Measurements from ENCODE around the gene SERPINA10. TPM values are rescaled to one million over a fixed set of nuclear protein-coding genes. Genes with fewer than 3 reads are reported as not detected.
"Not testable (repeated sequence)": the region's sequence is repeated elsewhere in the genome, so short reads cannot be mapped to it uniquely, and the experiment has no call there.

Gene SERPINA10
- total RNA-seq, 5 donors from 2014 or later (not counting 1 experiment from before 2014, with no cell fraction given), result 0.15 TPM; not detected in 4

GRCh38 chr14:94288610-94289465 lies 4.2 kb downstream of the SERPINA10 start:
- Histone ChIP-seq H3K4me3 (ENCODE audit: control insufficient read depth in 1 of 2, extremely low read depth in 1 of 2, low read length in 1 of 2) (no peak overlapping the region), H3K36me3 (ENCODE audit: control insufficient read depth in 2 of 2, extremely low read depth in 1 of 2, insufficient read depth in 1 of 2, low read length in 1 of 2) (no peaks in the 10 kb centered on the region), H3K9me3 (no peaks in the 10 kb centered on the region), H3K27ac (ENCODE audit: low read length) (no peak overlapping the region), H3K27me3 (replicated peaks in 1 of 2; ENCODE audit: control insufficient read depth in 2 of 2, extremely low read depth in 1 of 2, insufficient read depth in 2 of 2, low read length in 1 of 2) (peaks cover 0 to 16% of the 10 kb centered on the region in 2 experiments), H3K4me1 (ENCODE audit: control insufficient read depth in 1 of 2, extremely low read depth in 1 of 2, insufficient read depth in 2 of 2, low read length in 2 of 2) (no peaks in the 10 kb centered on the region)
- POLR2A ChIA-PET, result no interaction called here
- Mint-ChIP-seq H3K4me1 (no peaks in the 10 kb centered on the region), H3K27ac (no peak overlapping the region), H3K36me3 (no peaks in the 10 kb centered on the region), H3K27me3 (peaks cover 0 to 6% of the 10 kb centered on the region in 2 donors), H3K4me3 (no peak overlapping the region), H3K9me3 (no peaks in the 10 kb centered on the region)
- WGBS (ENCODE audit: insufficient coverage), result 75% methylated on average over 11 of the region's 14 CpGs
- ATAC-seq (replicated peaks in 1 of 4) (no peak), DNase-seq (no peak)
- CTCF ChIA-PET, result no interaction called here

GRCh38 chr14:94285158-94285557 lies 7.9 kb downstream of the SERPINA10 start:
- CTCF ChIA-PET, result no interaction called here
- no peaks in the 10 kb centered on the region for H3K9me3 Mint-ChIP-seq
- no peak overlapping the region for H3K27ac ChIP-seq (ENCODE audit: low read length)
- no peak for ATAC-seq (replicated peaks in 1 of 4)
- H3K27me3 ChIP-seq (replicated peaks in 1 of 2; ENCODE audit: control insufficient read depth in 2 of 2, extremely low read depth in 1 of 2, insufficient read depth in 2 of 2, low read length in 1 of 2), result no peaks in the 10 kb centered on the region
- no peaks in the 10 kb centered on the region for H3K9me3 ChIP-seq
- H3K4me1 ChIP-seq (ENCODE audit: control insufficient read depth in 1 of 2, extremely low read depth in 1 of 2, insufficient read depth in 2 of 2, low read length in 2 of 2), result no peaks in the 10 kb centered on the region
- H3K4me3 Mint-ChIP-seq, result no peak overlapping the region
- POLR2A ChIA-PET, result no interaction called here
- H3K4me3 ChIP-seq (ENCODE audit: control insufficient read depth in 1 of 2, extremely low read depth in 1 of 2, low read length in 1 of 2), result no peak overlapping the region
- H3K27ac Mint-ChIP-seq, result no peak overlapping the region
- H3K36me3 Mint-ChIP-seq, result no peaks in the 10 kb centered on the region
- no peaks in the 10 kb centered on the region for H3K36me3 ChIP-seq (ENCODE audit: control insufficient read depth in 2 of 2, extremely low read depth in 1 of 2, insufficient read depth in 1 of 2, low read length in 1 of 2)
- H3K27me3 Mint-ChIP-seq, result peaks cover 4 to 6% of the 10 kb centered on the region in 2 donors
- DNase-seq, result no peak
- H3K4me1 Mint-ChIP-seq, result no peaks in the 10 kb centered on the region

- DNase-seq, result no peak
- Mint-ChIP-seq H3K27ac (no peak overlapping the region), H3K4me3 (no peak overlapping the region), H3K36me3 (no peaks in the 10 kb centered on the region), H3K4me1 (no peaks in the 10 kb centered on the region), H3K27me3 (peaks cover 4 to 6% of the 10 kb centered on the region in 2 donors), H3K9me3 (no peaks in the 10 kb centered on the region)
- CTCF ChIA-PET, result no interaction called here
- H3K27ac ChIP-seq (ENCODE audit: low read length), result no peak overlapping the region
- WGBS (ENCODE audit: insufficient coverage), result 80% methylated on average over 1 of the region's 2 CpGs
- no peak overlapping the region for H3K4me3 ChIP-seq (ENCODE audit: control insufficient read depth in 1 of 2, extremely low read depth in 1 of 2, low read length in 1 of 2)
- no peaks in the 10 kb centered on the region for H3K9me3 ChIP-seq
- ATAC-seq (replicated peaks in 1 of 4), result no peak
- no peaks in the 10 kb centered on the region for H3K27me3 ChIP-seq (replicated peaks in 1 of 2; ENCODE audit: control insufficient read depth in 2 of 2, extremely low read depth in 1 of 2, insufficient read depth in 2 of 2, low read length in 1 of 2)
- H3K36me3 ChIP-seq (ENCODE audit: control insufficient read depth in 2 of 2, extremely low read depth in 1 of 2, insufficient read depth in 1 of 2, low read length in 1 of 2), result no peaks in the 10 kb centered on the region
- no peaks in the 10 kb centered on the region for H3K4me1 ChIP-seq (ENCODE audit: control insufficient read depth in 1 of 2, extremely low read depth in 1 of 2, insufficient read depth in 2 of 2, low read length in 2 of 2)
- POLR2A ChIA-PET, result no interaction called here
Measured at GRCh38 chr14:94284221-94284620, 8.8 kb downstream of the SERPINA10 start.

- Histone ChIP-seq H3K27ac (ENCODE audit: low read length) (no peak overlapping the region), H3K27me3 (replicated peaks in 1 of 2; ENCODE audit: control insufficient read depth in 2 of 2, extremely low read depth in 1 of 2, insufficient read depth in 2 of 2, low read length in 1 of 2) (peaks cover 0 to 2% of the 10 kb centered on the region in 2 experiments), H3K4me3 (ENCODE audit: control insufficient read depth in 1 of 2, extremely low read depth in 1 of 2, low read length in 1 of 2) (no peak overlapping the region), H3K36me3 (ENCODE audit: control insufficient read depth in 2 of 2, extremely low read depth in 1 of 2, insufficient read depth in 1 of 2, low read length in 1 of 2) (no peaks in the 10 kb centered on the region), H3K4me1 (ENCODE audit: control insufficient read depth in 1 of 2, extremely low read depth in 1 of 2, insufficient read depth in 2 of 2, low read length in 2 of 2) (no peaks in the 10 kb centered on the region), H3K9me3 (no peaks in the 10 kb centered on the region)
- Mint-ChIP-seq H3K4me3 (no peak overlapping the region), H3K27ac (no peak overlapping the region), H3K27me3 (peaks cover 4 to 6% of the 10 kb centered on the region in 2 donors), H3K9me3 (no peaks in the 10 kb centered on the region), H3K4me1 (no peaks in the 10 kb centered on the region), H3K36me3 (no peaks in the 10 kb centered on the region)
- DNase-seq (no peak), ATAC-seq (replicated peaks in 1 of 4) (no peak)
- CTCF ChIA-PET, result no interaction called here
- no CpG with 5 or more reads among the region's 2 CpGs for WGBS (ENCODE audit: insufficient coverage)
- POLR2A ChIA-PET, result no interaction called here
Measured at GRCh38 chr14:94282991-94283723, 9.9 kb downstream of the SERPINA10 start.

- Histone ChIP-seq H3K36me3 (ENCODE audit: control insufficient read depth in 2 of 2, extremely low read depth in 1 of 2, insufficient read depth in 1 of 2, low read length in 1 of 2) (no peaks in the 10 kb centered on the region), H3K27me3 (replicated peaks in 1 of 2; ENCODE audit: control insufficient read depth in 2 of 2, extremely low read depth in 1 of 2, insufficient read depth in 2 of 2, low read length in 1 of 2) (peaks cover 0 to 2% of the 10 kb centered on the region in 2 experiments), H3K27ac (ENCODE audit: low read length) (no peak overlapping the region), H3K9me3 (no peaks in the 10 kb centered on the region), H3K4me3 (ENCODE audit: control insufficient read depth in 1 of 2, extremely low read depth in 1 of 2, low read length in 1 of 2) (no peak overlapping the region), H3K4me1 (ENCODE audit: control insufficient read depth in 1 of 2, extremely low read depth in 1 of 2, insufficient read depth in 2 of 2, low read length in 2 of 2) (no peaks in the 10 kb centered on the region)
- CTCF ChIA-PET, result no interaction called here
- ATAC-seq (replicated peaks in 1 of 4) (no peak), DNase-seq (no peak)
- Mint-ChIP-seq H3K9me3 (no peaks in the 10 kb centered on the region), H3K4me1 (no peaks in the 10 kb centered on the region), H3K4me3 (no peak overlapping the region), H3K27me3 (peaks cover 4% of the 10 kb centered on the region in 2 donors), H3K27ac (no peak overlapping the region), H3K36me3 (no peaks in the 10 kb centered on the region)
- 75% methylated on average over 2 of the region's 2 CpGs for WGBS (ENCODE audit: insufficient coverage)
- POLR2A ChIA-PET, result no interaction called here
Measured at GRCh38 chr14:94278731-94279130, 14.3 kb downstream of the SERPINA10 start.

- H3K27me3 Mint-ChIP-seq; H3K4me3 ChIP-seq (ENCODE audit: control insufficient read depth in 1 of 2, extremely low read depth in 1 of 2, low read length in 1 of 2); H3K4me3 Mint-ChIP-seq; H3K4me1 ChIP-seq (ENCODE audit: control insufficient read depth in 1 of 2, extremely low read depth in 1 of 2, insufficient read depth in 2 of 2, low read length in 2 of 2); H3K27ac ChIP-seq (ENCODE audit: low read length); H3K36me3 Mint-ChIP-seq; H3K27ac Mint-ChIP-seq; H3K9me3 ChIP-seq; ATAC-seq (replicated peaks in 1 of 4); DNase-seq; H3K9me3 Mint-ChIP-seq; H3K36me3 ChIP-seq (ENCODE audit: control insufficient read depth in 2 of 2, extremely low read depth in 1 of 2, insufficient read depth in 1 of 2, low read length in 1 of 2); POLR2A ChIA-PET; H3K4me1 Mint-ChIP-seq; H3K27me3 ChIP-seq (replicated peaks in 1 of 2; ENCODE audit: control insufficient read depth in 2 of 2, extremely low read depth in 1 of 2, insufficient read depth in 2 of 2, low read length in 1 of 2); CTCF ChIA-PET: not testable (repeated sequence)
- WGBS (ENCODE audit: insufficient coverage), result 86% methylated on average over 10 of the region's 11 CpGs
Measured at GRCh38 chr14:94276898-94277561, 16.0 kb downstream of the SERPINA10 start.

Measured in T-cell (primary cell).